Kidney (tissue), 22 donors: ENCODE measurements around the gene PLA2G15. TPM values are rescaled to one million over a fixed set of nuclear protein-coding genes. Genes with fewer than 3 reads are reported as not detected.

ENCODE experiments used
- DNase-seq, 5 donors: peaks; one replicate each; pipeline ENCODE4 v3.0.0-alpha.2; 2013 to 2020
- FAIRE-seq: peaks from 2 replicates; lab custom pipeline; 2012; peaks lifted over from hg19 to GRCh38; lab: Jason Lieb, UNC
- H3K27ac ChIP-seq, 2 donors: one replicate each; pipeline ENCODE4 v1.7.0; 2013; ENCODE audit warnings: low read depth in 2 of 2, low read length in 2 of 2, inconsistent platforms in 1 of 2
- H3K27me3 ChIP-seq: one replicate; pipeline ENCODE4 v1.7.1; 2013; ENCODE audit warnings: low read length, inconsistent platforms; ENCODE audit not compliant: control insufficient read depth, insufficient read depth
- H3K36me3 ChIP-seq, 3 donors: one replicate each; pipeline versions ENCODE4 v1.7.0 to v1.7.1; 2013; ENCODE audit warnings: low read length in 3 of 3, control low read depth in 1 of 3, inconsistent platforms in 1 of 3; ENCODE audit not compliant: insufficient read depth in 3 of 3, control insufficient read depth in 2 of 3
- H3K4me1 ChIP-seq, 3 donors: one replicate each; pipeline versions ENCODE4 v1.7.0 to v1.7.1; 2013; ENCODE audit warnings: low read length in 3 of 3, inconsistent platforms in 1 of 3, low read depth in 1 of 3; ENCODE audit not compliant: control insufficient read depth in 2 of 3, insufficient read depth in 2 of 3
- H3K4me3 ChIP-seq, 3 donors: one replicate each; pipeline versions ENCODE4 v1.7.0 to v1.8.1; 2013; ENCODE audit warnings: low read length in 3 of 3, control low read depth in 1 of 3, inconsistent platforms in 1 of 3
- H3K9ac ChIP-seq, 3 donors: one replicate each; pipeline versions ENCODE4 v1.7.0 to v1.7.1; 2013; ENCODE audit warnings: low read length in 3 of 3, control low read depth in 1 of 3, inconsistent platforms in 1 of 3
- H3K9me3 ChIP-seq, 3 donors: one replicate each; pipeline versions ENCODE4 v1.7.0 to v1.7.1; 2013; ENCODE audit warnings: low read length in 3 of 3, control low read depth in 1 of 3, inconsistent platforms in 1 of 3; ENCODE audit not compliant: control insufficient read depth in 2 of 3, insufficient read depth in 1 of 3
- intact Hi-C: fragments of 100-400 bp; cut with DNase I; formaldehyde crosslinking; loops from one replicate; pipeline ENCODE4 v1.11.1; 2022
- long read RNA-seq, 10 donors: library from polyadenylated mRNA in 1 of 10; unstranded in 1 of 10; transcript quantifications; one replicate each; pipeline ENCODE4 v2.0.0 and lab custom pipeline, GENCODE V29; 2021 to 2026
- polyA plus RNA-seq: library from polyadenylated mRNA; stranded (reverse); fragments of 350-450 nt; fragmentation: Illumina TruSeq; extraction: RNeasy Lipid Tissue Mini Kit (QIAGEN cat#74804); gene quantifications from one replicate; pipeline ENCODE4 v1.2.3, GENCODE V29; 2014; ENCODE audit warnings: low read depth, low replicate concordance; ENCODE audit not compliant: insufficient read depth
- total RNA-seq: library from RNA; stranded (reverse); fragmentation: NEBNext Ultra II Directional; extraction: Animal tissue kit (Norgen Biotek cat#: 25700); gene quantifications from one replicate; pipeline ENCODE4 v1.2.1, GENCODE V29; 2021
- TF ChIP-seq, protein P1 (sequence below): IDR thresholded peaks from 3 replicates; pipeline ENCODE4 v1.5.1; 2012; ENCODE audit warnings: mild to moderate bottlenecking, moderate library complexity, borderline replicate concordance; ENCODE audit not compliant: insufficient read depth; ENCODE audit errors: extremely low read depth
- donor health status: control.
- donor health status: control.
- donor health status: control.
- donor health status: control.
- donor health status: control.
- donor health status: DM: yes; HTN: yes; CAD: no.
- donor health status: Normal renal cell carcinoma (clear cell type).

Gene PLA2G15, protein sequence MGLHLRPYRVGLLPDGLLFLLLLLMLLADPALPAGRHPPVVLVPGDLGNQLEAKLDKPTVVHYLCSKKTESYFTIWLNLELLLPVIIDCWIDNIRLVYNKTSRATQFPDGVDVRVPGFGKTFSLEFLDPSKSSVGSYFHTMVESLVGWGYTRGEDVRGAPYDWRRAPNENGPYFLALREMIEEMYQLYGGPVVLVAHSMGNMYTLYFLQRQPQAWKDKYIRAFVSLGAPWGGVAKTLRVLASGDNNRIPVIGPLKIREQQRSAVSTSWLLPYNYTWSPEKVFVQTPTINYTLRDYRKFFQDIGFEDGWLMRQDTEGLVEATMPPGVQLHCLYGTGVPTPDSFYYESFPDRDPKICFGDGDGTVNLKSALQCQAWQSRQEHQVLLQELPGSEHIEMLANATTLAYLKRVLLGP
- 35.1 TPM for total RNA-seq
- 44.4 TPM for polyA plus RNA-seq
- long read RNA-seq, donor 1, transcript PLA2G15-201 (6 exons, 2,727 nt), result major isoform, 5 of 8 reads
- long read RNA-seq, donor 1, partial matches to known transcripts, result 0 of 8 reads
- long read RNA-seq, donor 1, other reads (novel, unspliced or antisense), result 0 of 8 reads
- long read RNA-seq, donor 2, transcript PLA2G15-201 (6 exons, 2,727 nt), result major isoform, 5 of 8 reads
- long read RNA-seq, donor 2, partial matches to known transcripts, result 0 of 8 reads
- long read RNA-seq, donor 2, other reads (novel, unspliced or antisense), result 0 of 8 reads
- long read RNA-seq, donor 3, transcript PLA2G15-201 (6 exons, 2,727 nt), result major isoform, 7 of 8 reads
- long read RNA-seq, donor 3, partial matches to known transcripts, result 0 of 8 reads
- long read RNA-seq, donor 3, other reads (novel, unspliced or antisense), result 0 of 8 reads
- long read RNA-seq, donor 4, transcript PLA2G15-201 (6 exons, 2,727 nt), result major isoform, 5 of 8 reads
- long read RNA-seq, donor 4, partial matches to known transcripts, result 0 of 8 reads
- long read RNA-seq, donor 4, other reads (novel, unspliced or antisense), result 0 of 8 reads
- long read RNA-seq, donor 5, result 0 reads
- long read RNA-seq, donor 6, partial matches to known transcripts, result 0 of 5 reads
- long read RNA-seq, donor 6, other reads (novel, unspliced or antisense), result 0 of 5 reads
- long read RNA-seq, donor 7, transcript PLA2G15-201 (6 exons, 2,727 nt), result major isoform, 24 of 45 reads
- long read RNA-seq, donor 7, transcript PLA2G15-207 (2 exons, 3,121 nt), result minor isoform, 7 of 45 reads
- long read RNA-seq, donor 7, partial matches to known transcripts, result 8 of 45 reads
- long read RNA-seq, donor 7, other reads (novel, unspliced or antisense), result 4 of 45 reads
- long read RNA-seq, donor 8, transcript PLA2G15-201 (6 exons, 2,727 nt), result major isoform, 7 of 10 reads
- long read RNA-seq, donor 8, partial matches to known transcripts, result 0 of 10 reads
- long read RNA-seq, donor 8, other reads (novel, unspliced or antisense), result 0 of 10 reads
- long read RNA-seq, donor 9, result 0 reads
- long read RNA-seq, donor 10, transcript PLA2G15-201 (6 exons, 2,727 nt), result major isoform, 7 of 9 reads
- long read RNA-seq, donor 10, partial matches to known transcripts, result 0 of 9 reads
- long read RNA-seq, donor 10, other reads (novel, unspliced or antisense), result 0 of 9 reads

DNA sequence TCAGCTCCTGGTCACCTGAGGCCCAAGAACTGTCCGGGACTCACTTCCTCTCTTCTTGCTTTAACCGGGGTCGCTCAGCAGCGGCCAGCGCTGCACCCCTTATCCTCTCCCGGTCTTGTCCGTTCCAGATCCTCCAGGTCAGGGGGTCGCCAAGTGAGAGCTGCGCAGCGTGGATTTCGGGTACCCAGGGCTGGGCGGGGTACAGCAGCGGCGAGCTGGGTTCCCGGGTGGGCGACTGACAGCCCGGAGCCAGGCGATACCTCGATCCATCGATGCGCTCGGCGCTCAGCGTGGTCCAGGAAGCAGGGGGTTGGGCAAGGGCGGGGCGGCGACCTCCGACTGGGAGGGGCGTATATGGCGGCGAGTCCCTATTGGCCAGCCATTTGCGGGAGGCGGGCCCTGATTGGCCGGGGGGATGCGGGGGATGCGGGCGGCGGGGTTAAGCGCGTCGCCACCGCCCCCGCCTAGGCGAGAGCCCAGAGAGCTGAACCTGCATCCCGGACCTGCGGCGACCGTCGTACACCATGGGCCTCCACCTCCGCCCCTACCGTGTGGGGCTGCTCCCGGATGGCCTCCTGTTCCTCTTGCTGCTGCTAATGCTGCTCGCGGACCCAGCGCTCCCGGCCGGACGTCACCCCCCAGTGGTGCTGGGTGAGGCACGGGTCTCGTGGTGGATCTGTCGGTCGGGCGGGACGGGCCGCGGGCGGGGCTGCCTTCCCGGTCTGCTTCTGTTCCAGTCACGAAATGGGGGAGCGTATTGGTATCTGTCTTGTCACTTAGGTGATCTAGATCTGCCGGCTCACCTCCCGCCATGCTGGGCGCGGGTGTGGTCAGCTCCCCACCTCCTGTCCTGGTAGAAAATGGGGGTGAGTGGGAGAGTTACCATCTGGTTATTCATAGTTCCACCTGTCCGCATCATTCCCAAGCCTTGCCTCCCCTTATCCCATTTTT is at the start of gene PLA2G15:
Gene PLA2G15, plus strand, starts transcription at position 471 of the 951 bp plus-strand sequence. Its CDS starts 54 bp downstream, at position 525.
- no peak for FAIRE-seq
- intact Hi-C loops, result loop anchor here (5.0 kb wide), 1 partner anchor 82 kb away; no protein-coding TSS in a partner anchor

DNA sequence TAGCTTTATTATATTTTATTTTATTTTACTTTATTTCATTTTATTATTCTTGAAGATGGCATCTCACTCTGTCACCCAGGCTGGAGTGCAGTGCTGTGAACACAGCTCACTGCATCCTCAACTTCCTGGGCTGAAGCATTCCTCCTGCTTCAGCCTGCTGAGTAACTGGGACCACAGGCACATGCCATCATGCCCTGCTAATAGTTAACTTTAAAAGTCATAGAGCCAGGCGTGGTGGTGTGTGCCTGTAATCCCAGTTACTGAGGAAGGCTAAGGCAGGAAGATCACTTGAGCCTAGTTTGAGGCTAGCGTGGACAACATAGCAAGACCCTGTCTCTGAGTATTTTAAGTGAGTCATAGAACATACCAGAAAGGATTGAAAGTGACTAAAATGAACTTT is 47.9 kb upstream of the PLA2G15 start:
- Histone ChIP-seq H3K9ac (no peak overlapping the region), H3K36me3 (peaks cover 2 to 3% (median 3%) of the 10 kb centered on the region in 3 donors), H3K9me3 (no peaks in the 10 kb centered on the region), H3K27me3 (no peaks in the 10 kb centered on the region), H3K27ac (no peak overlapping the region), H3K4me1 (no peaks in the 10 kb centered on the region), H3K4me3 (no peak overlapping the region)
- TF ChIP-seq, protein P1, sequence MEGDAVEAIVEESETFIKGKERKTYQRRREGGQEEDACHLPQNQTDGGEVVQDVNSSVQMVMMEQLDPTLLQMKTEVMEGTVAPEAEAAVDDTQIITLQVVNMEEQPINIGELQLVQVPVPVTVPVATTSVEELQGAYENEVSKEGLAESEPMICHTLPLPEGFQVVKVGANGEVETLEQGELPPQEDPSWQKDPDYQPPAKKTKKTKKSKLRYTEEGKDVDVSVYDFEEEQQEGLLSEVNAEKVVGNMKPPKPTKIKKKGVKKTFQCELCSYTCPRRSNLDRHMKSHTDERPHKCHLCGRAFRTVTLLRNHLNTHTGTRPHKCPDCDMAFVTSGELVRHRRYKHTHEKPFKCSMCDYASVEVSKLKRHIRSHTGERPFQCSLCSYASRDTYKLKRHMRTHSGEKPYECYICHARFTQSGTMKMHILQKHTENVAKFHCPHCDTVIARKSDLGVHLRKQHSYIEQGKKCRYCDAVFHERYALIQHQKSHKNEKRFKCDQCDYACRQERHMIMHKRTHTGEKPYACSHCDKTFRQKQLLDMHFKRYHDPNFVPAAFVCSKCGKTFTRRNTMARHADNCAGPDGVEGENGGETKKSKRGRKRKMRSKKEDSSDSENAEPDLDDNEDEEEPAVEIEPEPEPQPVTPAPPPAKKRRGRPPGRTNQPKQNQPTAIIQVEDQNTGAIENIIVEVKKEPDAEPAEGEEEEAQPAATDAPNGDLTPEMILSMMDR, result no peak
- DNase-seq (peak in 2 of 5 donors; percentile 3 to 10), FAIRE-seq (no peak)
- intact Hi-C loops, result no loop called here

More for the DNA sequence above, at the start of gene PLA2G15:
- peak within 1 kb of the TSS; percentile 69 to 83 for H3K27ac ChIP-seq
- H3K27me3 ChIP-seq, result no peaks in the 10 kb centered on the region
- H3K36me3 ChIP-seq, result peaks cover 0 to 3% (median 0%) of the 10 kb centered on the region in 3 donors
- H3K4me1 ChIP-seq, result peaks cover 0 to 40% (median 33%) of the 10 kb centered on the region in 3 donors
- TF ChIP-seq, protein P1, result no peak
- peak within 1 kb of the TSS; percentile 81 to 99 (median 94) for H3K4me3 ChIP-seq
- H3K9me3 ChIP-seq, result no peaks in the 10 kb centered on the region
- DNase-seq, result peak; percentile 95 to 99 (median 97)
- peak within 1 kb of the TSS; percentile 70 to 85 (median 83) for H3K9ac ChIP-seq
